ENCODE results near the gene TARBP2.
"Not testable (repeated sequence)": the region's sequence is repeated elsewhere in the genome, so short reads cannot be mapped to it uniquely, and the experiment has no call there.

The TARBP2 gene

DNA sequence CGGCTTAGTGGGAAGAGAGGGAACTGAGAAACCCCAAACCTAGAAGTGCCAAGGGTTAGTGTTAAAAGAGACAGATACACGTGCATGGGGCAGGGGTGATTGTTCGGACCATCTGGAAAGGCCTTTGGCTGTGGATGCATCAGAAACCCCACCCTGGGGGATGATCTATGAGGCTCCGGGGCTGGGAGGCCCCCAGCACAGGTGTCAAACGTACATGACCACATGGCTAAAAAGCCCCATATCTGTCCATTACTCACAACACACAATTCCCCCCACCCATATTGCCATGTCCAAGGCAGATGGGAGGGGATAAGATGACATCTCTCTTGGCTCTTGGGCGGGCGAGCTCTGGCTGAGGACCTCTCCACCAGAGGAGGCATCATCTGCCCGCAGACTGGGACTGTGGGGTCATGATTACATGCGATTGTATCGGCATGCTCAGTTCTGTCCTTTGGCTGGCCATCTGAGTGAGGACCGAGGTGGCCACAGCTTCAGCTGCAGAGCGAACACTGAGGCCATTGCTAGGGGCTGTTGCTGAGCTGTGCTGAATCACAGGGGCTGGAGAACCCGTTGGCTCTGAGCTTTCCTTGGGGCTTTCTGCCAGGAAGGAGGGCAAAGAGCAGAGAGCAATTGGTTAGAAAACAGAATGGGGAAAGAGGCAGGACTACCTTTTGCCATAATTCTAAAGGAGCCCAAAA lies 15.8 kb downstream of the TARBP2 start:
- DNase-seq: peak; percentile 13 to 85

DNA sequence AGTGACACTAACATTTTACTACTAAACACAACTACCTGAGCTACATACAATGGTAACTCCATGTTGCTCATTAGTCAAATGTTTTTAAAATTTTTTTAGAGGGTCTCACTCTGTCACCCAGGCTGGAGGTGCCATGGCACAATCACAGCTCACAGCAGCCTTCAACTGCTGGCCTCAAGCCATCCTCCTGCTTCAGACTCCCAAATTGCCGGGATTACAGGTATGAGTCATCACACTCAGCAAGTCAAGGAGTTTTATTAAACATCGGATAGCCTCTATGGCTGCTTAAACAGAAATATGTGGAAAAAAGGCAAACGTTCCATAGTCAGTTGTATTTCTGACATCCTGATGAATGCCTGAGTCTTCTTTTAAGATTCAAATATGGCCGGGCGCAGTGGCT lies 17.3 kb downstream of the TARBP2 start:
- DNase-seq: no peak

DNA sequence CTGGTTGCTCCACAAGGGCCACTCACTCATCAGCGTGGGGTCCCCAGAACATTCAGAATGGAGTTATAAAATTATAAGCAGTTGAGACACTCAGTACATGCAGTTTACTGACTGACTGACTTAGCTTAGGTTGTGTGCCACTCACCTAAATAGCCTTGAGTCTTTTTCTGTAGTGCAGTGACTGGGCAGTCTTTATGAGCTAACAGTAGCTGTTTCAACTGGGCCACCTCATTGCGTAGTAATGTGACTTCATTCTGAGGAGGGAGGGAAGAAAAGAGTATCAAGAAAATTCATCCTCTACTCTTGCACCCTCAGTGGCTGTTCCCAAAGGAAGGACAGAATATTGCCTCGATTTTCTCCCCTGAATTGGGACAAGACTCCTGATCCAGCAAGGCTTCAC lies 22.0 kb downstream of the TARBP2 start:
- no peak for DNase-seq

DNA sequence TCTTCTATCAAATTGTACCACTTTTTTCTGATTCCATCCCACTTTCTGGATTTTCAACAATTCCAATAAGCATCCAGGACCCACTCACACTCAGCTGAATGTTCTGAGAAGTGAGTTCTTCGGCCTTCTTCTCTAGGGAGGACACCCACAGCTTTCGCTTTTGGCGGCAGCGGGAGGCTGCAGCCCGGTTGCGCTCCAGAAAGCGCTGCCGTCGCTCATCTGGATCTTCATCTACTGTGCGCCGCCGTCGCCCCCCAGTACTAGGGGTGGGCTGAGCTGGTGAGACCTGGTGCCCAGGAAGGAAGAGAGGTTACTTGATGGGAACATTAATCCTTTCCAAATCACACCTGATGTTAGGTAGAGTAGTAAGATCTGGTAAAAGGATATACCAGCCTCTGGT lies 23.4 kb downstream of the TARBP2 start:
- no peak for DNase-seq

DNA sequence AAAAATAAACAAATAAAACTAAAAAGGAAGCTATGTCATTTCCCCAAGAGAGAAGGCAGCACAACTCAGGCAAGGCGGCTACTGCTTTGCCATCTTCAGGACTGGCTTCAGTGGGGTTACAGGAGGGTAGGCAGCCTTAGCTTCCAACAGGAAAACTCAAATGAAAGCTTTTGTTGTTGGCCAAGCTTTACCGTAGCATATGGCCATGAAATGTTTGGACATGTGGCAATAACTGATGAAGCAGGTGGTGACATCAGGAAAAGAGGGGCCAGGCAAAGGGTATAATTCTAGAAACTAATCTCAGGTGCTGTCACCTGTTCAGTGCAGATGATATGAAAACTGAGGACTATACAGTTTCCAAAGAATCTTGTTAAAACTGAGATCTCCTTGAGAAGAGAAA lies 29.0 kb downstream of the TARBP2 start:
- DNase-seq: peak; percentile 50 to 88

DNA sequence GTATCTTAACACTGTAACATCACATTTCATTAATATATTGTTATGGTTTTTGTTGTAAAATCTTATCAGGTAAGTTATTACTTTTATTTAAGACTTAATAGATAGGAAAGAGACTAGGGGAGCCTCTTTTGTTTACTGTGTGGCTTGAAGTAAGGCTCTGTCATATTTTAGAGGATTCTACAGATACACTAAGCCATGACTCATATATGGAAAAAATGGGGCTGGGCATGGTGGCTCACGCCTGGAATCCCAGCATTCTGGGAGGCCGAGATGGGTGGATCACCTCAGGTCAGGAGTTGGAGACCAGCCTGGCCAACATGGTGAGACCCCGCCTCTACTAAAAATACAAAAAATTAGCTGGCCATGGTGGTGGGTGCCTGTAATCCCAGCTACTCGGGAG lies 29.8 kb downstream of the TARBP2 start:
- no peak for DNase-seq

DNA sequence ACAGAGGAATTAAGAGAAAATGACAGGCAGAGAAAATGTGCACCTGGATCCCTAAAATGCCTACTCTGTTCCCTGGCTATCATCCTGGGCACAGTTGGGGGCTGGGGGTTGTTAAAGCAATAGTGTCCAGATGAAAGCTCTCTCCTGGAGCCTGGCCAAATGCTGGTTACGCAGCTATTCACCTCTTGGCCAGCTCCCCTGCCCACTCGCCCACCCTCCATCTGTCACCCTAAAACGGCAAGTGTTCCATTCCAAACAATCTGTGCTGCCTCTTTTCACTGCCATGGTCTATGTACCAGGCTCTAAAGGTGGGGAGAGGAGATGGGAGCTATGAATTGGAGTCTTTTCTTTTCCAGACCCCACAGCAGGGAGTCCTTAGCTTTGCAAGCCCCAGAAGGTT lies 30.9 kb downstream of the TARBP2 start:
- DNase-seq: peak; percentile 90 to 96

DNA sequence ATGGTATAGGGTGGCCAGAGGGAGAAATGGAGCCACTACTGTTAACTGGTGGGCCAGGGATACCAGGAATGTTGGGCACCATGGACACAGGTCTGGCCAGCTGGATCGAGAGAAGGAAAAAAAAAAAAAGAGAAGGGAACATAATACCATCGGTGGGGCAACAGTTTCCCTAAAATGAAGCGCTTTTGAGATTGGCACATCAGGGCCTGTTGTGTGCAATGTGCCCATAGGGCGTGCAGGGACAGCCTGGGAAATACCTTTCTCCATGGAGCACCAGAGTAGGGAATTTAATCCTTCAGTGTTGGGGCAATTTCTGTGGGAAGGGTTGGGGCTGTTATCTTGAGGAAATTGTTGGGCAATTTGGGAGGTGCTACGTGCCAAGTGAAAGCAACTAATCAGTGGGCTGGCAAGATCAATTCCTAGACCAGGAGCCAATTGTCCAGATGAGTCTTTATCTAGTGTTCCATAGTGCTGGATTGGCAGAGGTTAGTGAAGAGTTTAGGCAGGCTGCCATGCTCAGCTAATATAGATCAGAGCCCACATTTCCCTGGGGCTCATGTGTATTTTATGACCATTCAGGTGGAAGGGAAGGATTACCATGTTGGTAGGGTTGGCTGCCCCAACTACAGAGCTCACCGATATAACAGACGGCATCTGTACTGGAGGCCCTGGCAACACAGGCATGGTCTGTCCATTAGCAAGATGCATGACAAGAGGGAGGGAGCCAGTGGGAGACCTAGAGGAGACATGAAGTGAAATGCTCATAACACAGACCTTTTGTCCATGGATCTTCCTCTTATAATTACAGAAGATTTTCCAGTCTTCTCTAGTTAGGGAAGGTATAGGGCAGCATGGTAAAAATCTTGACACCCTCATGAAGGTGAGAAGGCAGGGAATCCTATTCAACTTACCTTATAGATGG lies 31.7 kb downstream of the TARBP2 start:
- peak in 1 of 2 experiments; percentile 33 for DNase-seq

DNA sequence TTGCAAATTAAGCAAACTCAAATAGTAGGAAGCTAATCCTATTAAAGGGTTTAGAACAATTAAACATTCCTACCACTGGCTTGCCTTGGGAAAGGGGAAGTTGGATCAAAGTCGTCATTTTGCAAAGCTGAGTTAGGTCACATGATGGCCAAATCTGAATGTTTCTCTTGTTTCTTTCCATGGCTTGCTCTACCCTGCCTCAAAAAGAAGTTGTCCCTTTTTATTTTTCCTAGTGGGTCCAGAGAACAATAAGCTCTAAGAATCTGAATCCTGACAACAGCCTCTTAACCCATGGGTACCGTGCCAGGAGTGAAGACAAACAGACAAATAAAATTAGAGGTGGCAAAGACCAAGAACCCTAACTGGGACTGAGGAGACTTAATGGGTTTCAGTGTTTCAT lies 32.4 kb downstream of the TARBP2 start:
- no peak for DNase-seq

DNA sequence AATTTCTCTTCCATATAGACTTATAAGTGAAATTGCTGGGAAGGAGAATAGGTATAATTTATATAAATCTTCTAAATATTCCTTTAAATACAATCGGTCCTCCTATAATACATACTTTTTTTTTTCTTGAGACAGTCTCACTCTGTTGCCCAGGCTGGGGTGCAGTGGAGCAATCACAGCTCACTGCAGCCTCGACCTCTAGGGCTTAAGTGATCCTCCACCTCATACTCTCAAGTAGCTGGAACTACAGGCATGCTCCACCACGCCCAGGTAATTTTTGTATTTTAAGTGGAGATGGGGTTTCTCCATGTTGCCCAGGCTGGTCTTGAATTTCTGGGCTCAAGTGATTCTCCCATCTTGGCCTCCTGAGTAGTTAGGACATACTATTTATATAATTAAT lies 35.9 kb downstream of the TARBP2 start:
- no peak for DNase-seq

DNA sequence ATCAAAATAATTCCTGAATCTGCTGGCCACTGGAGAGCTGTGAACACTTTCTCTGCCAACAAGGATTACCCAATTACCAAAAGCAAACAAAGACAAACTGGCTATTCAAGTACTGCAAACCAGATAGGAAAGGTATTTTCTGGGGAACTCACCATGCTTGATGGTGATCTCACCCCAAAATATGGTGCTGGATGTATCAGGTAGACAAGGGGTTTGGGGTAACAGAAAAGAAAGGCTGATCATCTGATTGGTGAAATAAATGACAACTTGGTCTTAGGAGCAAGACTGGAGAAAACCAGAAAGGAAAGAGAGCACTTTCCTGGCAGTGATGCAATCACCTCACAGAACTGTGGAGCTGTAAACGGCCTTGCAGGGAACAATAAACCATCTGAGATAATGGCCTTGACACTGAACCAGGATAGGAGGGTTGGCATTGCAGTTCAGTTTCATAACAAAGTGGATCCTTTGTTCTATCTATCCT lies 37.2 kb downstream of the TARBP2 start:
- no peak for DNase-seq

DNA sequence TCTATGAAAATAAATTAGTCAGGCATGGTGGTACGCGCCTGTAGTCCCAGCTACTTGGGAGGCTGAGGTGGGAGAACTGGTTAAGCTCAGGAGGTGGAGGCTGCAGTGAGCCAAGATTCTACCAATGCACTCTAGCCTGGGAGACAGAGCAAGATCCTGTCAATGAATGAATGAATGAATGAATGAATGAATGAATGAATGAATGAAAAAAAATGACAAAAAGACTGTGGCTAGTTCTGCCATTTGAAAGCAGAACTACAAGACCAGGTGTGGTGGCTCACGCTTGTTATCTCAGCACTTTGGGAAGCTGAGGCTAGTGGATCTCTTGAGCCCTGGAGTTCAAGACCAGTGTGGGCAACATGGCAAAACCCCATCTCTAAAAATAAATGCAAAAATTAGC lies 38.4 kb downstream of the TARBP2 start:
- no peak for DNase-seq

DNA sequence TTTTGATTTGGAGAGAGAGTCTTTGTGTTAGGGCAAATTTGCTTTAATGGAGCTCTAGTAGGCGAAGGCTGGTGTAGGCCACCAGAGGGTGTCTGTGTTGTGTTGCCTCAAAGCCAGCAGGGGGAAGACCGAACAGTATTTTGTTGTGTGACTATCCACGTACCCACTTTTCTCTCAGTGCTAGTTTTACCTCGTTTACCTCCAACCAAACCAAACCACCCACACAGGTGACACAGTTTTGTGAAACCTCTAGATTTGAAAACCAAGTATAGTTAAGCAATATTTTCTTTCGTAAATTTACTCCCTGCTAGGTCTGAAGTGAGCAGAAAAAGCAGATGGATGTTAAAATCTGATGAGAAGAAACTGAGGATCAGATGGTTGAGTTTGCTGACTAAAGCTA lies 42.5 kb downstream of the TARBP2 start:
- DNase-seq: peak; percentile 31 to 59

DNA sequence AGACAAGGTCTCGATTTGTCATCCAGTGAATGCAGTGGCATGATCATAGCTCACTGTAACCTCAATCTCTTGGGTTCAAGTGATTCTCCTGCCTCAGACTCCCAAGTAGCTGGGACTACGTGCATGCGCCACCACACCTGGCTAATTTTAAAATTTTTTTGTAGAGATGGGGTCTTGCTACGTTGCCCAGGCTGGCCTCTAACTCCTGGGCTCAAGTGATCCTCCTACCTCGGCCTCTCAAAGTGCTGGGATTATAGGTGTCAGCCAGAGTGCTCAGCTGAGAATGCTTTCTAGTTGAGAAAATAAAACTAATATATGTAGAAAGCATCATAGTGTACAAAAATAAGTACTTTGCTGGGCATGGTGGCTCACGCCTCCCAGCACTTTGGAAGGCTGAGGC lies 47.3 kb downstream of the TARBP2 start:
- DNase-seq: not testable (repeated sequence)

DNA sequence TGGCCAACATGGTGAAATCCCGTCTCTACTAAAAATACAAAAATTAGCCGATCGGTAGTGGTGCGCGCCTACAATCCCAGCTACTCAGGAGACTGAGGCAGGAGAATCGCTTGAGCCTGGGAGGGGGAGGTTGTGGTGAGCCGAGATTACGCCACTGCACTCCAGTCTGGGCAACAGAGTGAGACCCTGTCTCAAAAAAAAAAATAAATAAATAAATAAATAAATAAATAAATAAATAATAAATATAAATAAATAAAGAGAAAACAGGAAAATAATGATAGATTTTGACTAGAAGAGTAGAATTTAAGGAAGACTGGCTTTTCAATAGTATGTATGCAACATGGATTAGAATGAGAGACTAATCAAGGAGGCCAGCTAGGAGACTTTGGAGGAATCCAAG lies 49.0 kb downstream of the TARBP2 start:
- DNase-seq: not testable (repeated sequence)

DNA sequence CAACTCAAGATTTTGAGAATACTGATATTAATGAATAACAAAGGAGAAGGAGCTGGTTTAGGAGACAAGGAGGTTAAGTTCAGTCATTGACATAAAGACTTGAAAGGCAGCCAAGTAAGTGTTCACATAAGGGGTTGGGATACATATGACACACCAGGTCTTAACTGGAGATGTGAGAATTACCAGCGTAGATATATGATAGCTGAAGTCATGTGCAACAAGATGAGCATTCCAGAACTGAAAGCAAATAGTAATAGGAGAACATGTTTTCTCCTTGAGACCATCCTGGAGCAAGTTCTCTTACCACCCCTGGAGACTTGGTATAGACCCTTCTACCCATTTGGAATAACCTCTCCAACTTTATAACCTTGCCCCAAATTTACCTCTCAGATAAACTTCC lies 49.5 kb downstream of the TARBP2 start:
- no peak for DNase-seq

DNA sequence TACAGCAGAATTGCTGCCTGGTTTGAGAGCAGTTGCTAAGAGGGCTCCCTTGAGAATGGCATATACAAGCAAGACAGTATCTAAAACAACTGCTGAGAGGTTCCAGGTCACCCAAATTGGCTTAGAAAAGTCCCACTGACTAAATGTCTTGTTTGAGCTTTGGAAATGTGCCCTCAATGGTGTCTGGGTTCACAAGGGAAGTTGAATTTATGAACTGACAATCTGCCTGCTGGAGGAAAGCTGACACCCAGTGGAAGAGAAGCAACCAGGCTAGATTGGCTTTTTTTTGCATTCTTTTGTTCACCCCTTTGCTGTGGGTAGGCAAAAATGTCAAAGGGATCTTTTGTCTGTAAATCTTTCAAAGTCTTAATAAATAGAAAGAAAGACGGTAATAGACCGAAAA lies 50.8 kb downstream of the TARBP2 start:
- no peak for DNase-seq

DNA sequence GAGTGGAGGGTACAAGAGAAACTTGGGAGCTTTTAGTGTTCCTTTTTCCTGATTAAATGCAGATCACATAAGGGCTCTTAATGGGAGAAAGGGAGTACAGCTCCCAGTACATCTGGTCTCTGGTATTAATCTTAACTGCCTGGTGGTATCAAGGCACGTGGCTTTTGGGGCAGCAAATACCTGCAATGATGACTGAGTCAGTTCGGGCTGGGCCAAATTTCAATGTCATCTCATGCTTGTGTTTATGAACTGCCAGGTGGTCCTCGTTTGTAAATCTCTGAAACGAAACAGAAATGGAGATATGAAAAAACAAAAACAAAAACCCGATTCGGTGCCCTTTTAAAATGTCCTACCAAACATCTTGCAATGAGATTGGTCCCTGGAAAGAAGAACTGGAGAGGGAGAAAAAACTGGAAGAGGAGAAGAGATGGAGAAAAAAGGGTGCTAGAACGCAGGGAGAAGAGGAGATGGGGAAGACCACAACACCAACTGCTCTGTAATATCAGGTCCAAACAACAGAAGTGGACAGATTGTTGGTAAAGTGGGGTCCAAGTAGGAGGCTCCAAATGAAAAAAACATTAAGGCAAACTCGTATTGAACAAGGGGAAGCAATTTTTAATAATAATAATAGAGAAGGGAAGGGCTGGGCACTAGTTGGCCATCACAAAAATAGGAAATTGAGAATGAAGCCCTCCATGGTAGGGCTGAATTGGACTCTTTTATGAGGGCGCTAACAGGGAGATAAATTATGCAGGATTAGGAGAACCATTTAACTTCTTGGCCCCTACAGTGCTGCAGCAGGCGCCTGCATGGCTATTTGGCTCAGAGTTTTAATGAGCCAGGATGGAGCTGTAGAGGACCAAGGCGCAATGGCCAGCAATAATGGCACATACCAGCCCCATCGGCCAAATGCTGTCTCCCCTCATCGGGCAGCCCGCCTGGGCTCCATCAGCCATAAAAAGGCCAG lies 51.6 kb downstream of the TARBP2 start:
- DNase-seq: peak in 1 of 2 experiments; percentile 16

Data from NCI-H524 (cell line).